Right kidney (tissue), 9 donors: Measurements from ENCODE around the gene TMEM238L.
"Not testable (repeated sequence)": the region's sequence is repeated elsewhere in the genome, so short reads cannot be mapped to it uniquely, and the experiment has no call there.

ENCODE experiments used
- DNase-seq: peaks from one replicate; pipeline ENCODE4 v3.0.0-alpha.2; 2016
- long read RNA-seq, 8 donors: transcript quantifications; one replicate each; lab custom pipeline, GENCODE V29; 2026

The TMEM238L gene, protein sequence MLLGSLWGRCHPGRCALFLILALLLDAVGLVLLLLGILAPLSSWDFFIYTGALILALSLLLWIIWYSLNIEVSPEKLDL
- long read RNA-seq, donor 1, partial matches to known transcripts = 0 of 1 reads
- long read RNA-seq, donor 1, other reads (novel, unspliced or antisense) = 0 of 1 reads
- long read RNA-seq, donor 2 = 0 reads
- long read RNA-seq, donor 3, partial matches to known transcripts = 0 of 1 reads
- long read RNA-seq, donor 3, other reads (novel, unspliced or antisense) = 0 of 1 reads
- long read RNA-seq, donor 4, partial matches to known transcripts = 0 of 1 reads
- long read RNA-seq, donor 4, other reads (novel, unspliced or antisense) = 0 of 1 reads
- long read RNA-seq, donor 5, partial matches to known transcripts = 0 of 1 reads
- long read RNA-seq, donor 5, other reads (novel, unspliced or antisense) = 0 of 1 reads
- long read RNA-seq, donor 6, partial matches to known transcripts = 0 of 1 reads
- long read RNA-seq, donor 6, other reads (novel, unspliced or antisense) = 0 of 1 reads
- long read RNA-seq, donor 7 = 0 reads
- long read RNA-seq, donor 8, partial matches to known transcripts = 0 of 2 reads
- long read RNA-seq, donor 8, other reads (novel, unspliced or antisense) = 0 of 2 reads

DNA sequence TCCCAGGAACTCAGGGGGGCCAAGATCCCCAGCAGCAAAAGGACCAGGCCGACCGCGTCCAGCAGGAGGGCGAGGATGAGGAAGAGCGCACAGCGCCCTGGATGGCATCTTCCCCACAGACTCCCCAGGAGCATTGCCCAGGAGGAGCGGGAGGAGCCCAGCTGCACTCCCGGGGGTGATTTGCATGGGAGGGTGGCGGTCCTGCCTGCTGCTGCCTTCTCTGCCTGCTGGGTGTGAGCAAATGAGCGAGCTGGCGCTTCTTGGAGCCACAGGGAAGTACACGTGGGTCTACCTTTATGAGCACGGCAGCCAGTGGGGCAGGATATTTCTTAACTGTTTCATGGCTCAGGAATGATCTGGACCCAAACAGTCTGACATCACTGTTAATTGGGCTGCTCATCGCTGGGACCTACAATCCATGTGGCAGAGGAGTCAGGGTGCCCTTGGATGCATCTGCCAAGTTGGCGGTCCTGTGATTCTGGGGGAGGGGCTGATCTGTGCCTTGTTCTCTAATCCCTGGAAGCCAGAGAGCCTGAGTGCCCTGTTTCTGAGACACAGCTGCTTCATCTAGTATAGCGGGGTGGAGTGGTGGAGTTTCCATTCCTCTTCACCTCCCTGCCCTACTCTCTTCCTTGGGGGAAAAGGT is at the start of gene TMEM238L:
Gene TMEM238L (minus strand): TSS at position 270 of the 646 bp plus-strand sequence. CDS start 136 bp downstream, at position 134.
- no peak for DNase-seq

DNA sequence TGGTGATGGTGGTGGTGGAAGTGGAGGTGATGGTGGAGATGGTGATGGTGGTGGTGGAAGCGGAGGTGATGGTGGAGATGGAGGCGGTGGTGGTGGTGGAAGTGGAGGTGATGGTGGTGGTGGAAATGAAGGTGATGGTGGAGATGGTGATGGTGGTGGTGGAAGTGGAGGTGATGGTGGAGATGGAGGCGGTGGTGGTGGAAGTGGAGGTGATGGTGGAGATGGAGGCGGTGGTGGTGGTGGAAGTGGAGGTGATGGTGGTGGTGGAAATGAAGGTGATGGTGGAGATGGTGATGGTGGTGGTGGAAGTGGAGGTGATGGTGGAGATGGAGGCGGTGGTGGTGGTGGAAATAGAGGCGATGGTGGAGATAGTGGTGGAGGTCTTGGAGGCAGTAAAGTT is 42.7 kb upstream of the TMEM238L start:
- DNase-seq = not testable (repeated sequence)

DNA sequence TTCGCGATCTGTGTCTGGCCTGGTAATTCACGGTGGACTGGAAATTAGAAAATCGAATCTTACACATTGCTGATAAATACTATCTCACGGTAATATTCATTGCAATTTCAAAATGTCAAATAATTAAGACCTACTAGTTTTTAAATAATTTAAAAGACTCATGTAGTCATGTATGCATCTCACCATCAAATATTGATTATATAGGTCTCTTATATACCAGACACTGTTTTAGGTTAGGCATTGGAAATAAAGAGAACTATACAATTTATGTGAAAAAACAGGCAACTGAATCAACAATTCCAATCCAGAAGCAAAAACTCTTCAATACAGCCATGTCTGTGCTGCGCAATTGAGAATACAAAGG is 41.5 kb upstream of the TMEM238L start:
- no peak for DNase-seq

DNA sequence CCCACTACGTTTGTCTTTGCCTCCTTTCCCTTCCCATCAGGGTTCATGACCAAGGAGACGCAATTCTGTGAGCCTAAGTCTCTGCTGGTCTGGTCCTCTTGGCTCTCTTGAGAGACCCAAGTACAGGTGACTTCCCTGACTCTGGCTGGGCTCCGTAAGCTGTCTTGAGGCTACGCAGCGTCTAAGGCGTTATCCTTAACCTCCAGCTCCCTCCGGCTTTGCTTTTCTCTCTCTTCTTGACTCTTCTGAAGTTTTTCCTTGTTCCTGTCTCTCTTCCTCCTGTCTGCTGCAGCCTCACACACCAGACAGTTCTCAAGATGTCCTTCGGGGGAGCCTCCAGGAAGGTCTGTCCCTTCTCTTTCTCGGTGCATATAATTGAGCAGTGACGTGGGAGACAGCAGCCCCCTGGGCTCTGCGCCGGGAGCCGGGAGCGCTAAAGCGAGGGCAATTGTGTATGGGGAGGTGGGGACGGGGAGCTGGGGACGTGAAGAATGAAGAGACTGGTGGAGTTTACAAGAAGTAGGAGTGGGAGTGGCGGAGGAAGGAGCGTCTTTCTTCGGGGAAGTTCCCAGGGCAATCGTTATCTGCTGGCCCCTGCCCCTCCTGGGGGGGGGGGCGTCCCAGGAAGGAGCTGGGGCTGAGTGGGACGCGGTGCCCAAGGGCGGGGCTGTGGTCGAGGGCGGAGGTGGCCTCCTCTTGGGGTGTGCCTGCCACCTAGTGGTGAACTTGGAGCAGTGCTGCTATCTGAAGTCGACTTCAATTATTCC is 40.9 kb upstream of the TMEM238L start:
- peak; percentile 78 for DNase-seq

DNA sequence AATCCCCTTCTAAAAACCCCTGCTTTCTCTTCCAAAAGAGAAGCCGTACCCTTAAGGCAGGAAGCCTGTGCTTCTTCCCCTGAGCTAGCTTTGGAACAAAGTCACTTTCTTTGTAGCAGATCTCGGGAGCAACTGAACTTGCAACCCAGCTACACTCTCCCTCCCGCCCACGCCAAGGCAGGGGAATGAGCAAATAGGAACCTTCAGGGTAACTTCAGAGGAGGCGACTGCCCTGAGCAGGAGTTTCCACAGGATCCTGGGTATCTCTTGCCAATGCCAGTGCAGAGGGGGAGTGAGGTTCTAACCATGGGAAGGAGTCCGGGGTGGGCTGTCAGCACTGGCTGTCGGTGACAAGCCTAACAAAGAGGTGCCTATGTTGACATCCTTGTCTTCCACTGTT is 39.9 kb upstream of the TMEM238L start:
- DNase-seq = peak; percentile 8

DNA sequence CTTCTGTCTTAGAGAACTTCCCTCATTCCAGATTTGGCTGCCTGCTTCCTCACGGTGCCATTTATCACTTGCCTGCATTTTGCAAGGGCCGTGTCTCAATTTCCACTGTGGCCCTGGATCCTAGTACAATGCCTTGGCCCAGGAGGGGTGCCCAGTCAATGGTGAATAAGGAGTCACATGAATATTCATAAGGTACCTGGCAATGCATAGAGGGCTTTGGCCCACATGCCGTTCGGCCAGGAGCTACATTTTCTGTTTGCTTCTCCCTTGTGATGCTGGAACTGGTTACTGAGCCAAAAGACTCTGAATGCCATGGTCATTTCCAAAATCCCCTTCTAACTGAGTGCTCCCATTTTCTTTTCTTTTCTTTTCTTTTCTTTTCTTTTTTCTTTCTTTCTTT is 38.8 kb upstream of the TMEM238L start:
- no peak for DNase-seq

DNA sequence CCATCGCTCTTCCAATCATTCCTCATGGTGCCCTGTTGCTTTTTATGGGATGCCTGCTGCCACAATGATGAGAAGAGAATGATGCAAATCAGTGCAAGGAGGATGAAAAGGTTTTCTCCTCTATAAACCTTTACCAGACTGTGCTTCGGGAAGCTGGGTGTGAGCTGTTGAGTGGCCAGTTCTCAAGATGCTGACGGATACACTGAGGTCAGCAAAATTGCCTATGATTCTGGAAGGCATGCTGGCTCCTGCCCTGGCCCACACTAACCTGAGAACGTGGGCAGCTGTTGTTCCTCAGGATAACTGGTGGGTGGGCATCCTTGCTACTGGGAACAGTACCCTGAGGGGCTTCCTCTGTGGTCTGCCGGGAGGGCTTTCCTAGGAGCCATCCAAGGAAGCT is 34.8 kb upstream of the TMEM238L start:
- no peak for DNase-seq

DNA sequence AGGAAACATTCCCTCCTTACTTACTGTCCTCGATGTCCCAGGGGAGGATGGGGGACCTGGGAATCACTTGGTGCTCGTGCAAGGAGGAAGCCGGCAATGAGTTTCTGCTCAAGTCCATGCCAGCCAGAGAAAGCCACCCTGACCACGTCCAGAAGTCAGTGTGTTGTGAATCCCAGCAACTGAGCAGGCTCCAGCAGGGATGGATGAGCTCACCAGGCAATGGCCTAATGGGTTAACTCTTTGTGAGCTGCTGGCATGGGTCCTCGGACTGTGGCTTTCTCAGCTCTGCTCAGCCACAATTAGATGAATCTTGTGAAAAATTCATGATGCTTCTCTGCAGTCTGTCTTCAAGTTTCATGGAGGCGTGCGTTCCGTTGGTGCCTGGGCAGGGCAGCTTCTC is 34.0 kb upstream of the TMEM238L start, which contains the start of gene PIRT:
Gene PIRT (minus strand): TSS at position 167 of the 400 bp plus-strand sequence. CDS start 12,442 bp downstream, outside the sequence.
- no peak for DNase-seq

DNA sequence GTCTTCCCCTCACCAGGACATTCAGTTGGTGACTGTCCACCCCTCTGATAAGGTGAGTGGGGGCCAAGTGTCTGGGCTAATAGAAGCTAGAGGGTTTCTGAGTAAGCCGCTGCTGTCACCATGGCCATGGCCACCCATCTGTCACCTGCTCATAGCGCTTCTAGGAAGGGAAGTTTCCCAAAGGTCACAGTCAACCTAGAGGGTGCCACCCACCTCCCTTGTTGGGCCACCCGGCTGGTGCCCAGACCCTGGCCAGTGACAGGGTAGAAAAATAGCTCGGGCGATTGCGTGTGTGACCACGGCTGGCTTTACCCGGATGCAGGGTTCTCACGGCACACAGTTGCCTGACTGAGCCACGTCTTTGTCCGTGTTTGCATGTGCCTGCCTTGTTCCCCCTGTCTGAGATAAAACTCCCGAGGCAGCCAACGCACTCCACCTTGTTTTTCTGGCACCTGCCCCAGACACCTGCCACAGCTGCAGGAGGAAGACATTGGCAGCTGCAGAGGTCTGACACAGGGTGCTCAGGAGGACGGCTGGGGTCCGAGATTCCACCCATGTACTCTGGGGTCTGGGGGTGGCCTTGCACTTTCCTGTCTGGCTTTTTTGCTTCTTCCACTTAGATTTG is 33.2 kb upstream of the TMEM238L start:
- no peak for DNase-seq

DNA sequence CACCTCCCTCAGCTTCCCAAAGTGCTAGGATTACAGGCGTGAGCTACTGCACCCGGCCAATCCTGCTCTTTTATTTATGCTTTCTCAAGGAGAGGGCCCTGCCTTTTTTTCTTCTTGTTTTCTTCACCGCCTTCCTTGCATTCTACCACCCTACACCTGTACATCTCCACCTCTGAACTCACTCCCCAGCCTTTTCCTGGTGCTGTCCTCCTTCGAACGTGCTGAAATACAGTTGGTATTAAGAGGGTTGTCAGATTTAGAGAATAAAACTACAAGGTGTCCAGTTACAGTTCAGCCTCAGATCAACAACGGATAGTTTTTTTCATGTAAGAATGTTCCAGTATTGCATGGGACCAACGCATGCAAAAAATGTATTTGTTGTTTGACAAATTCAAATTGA is 32.2 kb upstream of the TMEM238L start:
- DNase-seq = no peak

DNA sequence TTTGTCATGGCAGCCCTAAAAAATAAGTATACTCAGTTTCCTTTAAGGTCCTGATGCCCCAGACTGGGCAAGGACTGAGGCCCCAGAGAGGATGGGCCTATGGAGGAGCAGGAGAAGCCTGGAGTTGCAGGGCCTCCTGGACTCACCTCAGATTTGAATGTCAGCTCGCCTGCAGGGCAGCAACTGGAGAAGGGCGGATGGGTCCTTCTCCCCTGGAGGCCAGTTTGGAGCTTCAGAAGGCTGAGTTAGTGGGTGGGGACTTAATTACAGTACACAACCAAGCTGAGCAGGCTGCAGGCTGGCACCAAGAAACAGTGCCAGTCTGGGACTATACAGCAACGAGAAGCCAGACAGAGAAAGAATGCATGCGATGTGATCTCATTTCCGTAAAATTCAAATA is 27.8 kb upstream of the TMEM238L start:
- DNase-seq = no peak

DNA sequence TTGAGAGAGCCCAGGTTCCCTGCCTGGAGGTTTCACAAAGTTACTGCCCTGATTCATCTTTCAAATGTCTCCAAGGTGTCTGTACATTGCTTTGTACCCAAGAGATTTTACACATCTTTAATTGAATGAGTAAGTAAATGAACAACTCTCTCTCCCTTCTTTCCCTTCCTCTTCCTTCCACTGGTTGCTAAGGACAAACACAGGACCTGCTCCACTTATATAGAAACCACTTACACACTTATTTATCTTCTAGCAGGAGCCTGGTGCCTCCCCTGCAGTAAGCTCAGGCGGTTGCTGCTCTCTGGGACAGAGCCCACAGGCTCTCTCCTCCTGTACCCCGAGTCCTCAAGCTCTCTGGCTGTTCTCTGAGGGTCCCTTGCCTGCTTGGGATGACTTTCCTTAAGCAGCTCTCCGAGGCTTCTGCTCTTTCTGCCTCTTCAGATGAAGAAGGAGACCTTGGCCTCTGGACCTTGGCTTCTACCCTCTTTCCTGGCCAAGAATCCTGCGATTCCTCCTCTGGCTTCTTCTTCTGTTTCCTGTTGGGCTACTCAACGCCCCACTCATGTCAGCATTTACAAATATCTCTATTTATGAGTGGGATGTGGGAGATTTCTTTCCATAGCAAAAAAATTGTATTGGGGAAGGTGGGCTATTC is 24.1 kb upstream of the TMEM238L start:
- DNase-seq = no peak

DNA sequence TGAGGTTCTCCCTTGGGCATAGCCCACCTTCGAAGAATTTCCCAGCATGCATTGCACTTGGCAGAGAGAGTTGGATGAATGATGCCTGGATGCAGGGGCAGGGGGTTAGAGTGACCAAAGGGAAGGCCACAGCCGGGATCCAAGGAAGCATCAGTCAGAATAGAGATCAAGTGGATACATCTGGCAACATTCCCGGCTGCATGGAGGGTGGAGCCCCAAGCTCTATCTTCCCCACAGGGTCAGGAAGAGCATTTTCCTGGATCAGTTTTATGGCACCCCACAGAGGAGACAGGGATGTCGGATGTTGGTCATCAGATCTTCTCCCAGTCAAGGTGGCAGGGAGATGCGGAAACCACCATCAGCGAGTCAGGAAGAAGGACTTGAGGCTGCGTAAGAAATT is 21.0 kb upstream of the TMEM238L start:
- no peak for DNase-seq

DNA sequence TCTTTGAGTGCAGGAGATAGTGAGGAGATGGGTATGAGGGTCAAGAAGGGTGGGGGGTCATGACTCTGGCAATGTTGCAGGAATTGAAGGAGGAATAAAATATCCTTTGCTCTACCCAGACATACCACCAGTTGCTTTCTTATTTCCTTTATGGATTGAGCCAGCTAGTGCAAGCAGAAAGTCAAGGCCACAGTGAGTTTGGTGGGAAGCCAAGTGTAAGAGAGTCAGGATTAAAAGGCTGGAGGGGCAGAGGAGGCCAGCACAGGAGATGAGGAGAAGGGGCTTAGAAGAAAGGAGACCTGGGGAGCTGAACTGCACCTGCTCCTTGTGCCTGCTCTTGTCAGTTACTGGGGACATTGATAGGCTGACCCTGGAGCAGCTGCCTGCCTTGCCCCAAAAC is 17.9 kb upstream of the TMEM238L start:
- no peak for DNase-seq

DNA sequence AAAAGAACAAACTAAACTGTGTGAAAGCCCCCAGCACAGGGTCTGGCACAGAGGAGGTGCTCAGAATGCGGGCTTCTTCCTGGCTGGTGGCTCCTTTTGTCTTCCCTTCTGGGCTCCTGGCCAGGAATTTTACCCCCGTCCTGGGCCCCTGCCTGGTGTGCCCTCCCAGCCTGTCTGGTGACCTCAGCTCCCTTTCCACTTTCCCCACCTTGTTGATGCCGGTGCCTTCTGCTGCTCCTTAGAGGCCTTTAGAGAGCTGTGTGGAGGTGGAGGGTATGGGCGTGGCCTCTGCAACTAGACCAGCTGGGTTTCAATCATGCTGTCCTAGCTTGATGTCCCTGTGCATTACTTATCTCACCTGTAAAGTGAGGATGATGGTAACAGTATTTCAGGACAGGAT is 17.2 kb upstream of the TMEM238L start:
- no peak for DNase-seq

DNA sequence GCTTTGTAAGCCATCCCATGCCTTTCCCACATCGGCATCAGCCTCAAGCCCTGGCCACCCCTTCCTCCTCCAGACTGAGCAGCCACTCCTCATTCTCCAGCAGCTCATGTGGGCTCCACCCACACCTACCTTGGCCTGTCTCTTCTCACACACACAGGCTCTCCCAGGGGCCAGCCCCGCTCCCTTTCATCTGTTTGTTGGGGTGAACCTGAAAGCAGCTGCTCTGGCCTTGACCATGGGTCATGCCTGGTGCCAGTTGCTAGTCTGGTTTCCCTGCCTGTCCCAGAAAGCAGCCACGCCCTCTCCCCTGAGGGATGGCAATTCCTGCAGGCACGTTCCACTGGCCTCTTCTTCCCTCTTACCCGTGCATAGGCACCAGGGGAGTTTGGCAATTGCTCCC is 11.4 kb upstream of the TMEM238L start:
- DNase-seq = no peak

DNA sequence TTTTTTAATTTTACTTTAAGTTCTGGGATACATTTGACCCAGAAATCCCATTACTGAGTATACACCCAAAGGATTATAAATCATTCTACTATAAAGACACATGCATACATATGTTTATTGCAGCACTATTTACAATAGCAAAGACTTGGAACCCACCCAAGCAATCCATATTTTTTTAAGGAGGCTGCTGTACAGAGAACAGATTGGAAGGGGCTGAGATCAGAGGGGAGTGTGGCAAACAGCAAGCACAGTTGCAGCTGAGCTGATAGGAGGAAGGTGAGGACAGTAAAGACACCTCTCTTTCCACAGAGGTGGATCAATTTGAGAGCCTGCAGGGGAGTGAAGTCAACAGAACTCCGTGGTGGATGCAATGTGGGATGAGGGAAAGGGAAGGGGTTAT is 10.2 kb upstream of the TMEM238L start:
- DNase-seq = no peak

DNA sequence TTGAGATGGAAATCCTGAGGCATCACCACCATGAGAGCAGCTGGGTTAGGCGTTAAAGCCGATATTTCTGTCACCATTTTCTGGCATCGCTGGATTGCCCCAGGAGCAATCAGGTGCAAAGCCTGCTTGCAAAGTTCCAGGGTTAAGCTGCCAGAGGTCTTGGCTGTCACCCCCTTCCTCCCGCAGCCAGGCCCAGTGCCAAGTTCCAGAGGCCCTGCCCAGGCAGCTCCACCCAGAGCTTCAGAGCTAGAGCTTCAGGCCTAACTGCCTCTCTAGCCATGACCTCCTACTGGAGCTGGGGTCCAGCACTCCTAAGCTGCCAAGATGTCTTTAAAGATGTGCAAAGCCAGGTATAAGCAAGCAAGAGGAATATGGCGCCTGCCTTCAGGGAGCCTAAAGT is 8.8 kb upstream of the TMEM238L start:
- no peak for DNase-seq

DNA sequence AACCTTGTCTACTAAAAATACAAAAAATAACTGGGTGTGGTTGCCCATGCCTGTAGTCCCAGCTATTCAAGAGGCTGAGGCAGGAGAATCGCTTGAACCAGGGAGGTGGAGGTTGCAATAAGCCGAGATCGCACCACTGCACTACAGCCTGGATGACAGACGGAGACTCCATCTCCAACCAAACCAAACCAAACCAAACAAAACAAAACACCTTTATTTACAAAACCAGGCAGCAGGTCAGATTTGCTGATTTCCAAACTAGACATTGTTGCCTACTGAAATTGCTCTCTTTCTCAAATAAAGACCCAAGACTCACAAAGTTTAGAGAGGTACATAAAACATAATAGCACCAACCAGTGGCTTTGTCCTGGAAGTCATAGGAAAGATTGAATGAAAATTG is 5.7 kb upstream of the TMEM238L start:
- no peak for DNase-seq

DNA sequence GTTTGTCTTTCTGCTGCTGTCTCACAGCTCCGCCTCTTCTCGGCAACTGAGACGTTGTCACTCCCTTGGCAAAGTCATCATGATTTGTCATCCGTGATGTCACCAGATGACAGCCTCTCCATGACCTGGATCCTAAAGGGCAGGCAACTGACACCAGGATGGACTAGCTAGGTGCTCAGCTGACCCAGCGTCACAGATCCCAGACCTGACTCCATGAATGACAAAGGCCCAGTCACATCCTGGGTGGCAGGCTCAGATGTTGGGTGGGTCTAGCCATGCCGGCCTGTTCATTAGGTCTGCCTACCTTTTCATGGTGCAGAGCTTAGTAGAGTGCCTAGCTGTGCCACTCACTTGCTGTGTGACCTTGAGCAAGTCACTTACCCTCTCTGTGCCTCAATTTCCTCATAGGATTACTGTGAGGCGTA is 3.8 kb upstream of the TMEM238L start:
- DNase-seq = no peak

DNA sequence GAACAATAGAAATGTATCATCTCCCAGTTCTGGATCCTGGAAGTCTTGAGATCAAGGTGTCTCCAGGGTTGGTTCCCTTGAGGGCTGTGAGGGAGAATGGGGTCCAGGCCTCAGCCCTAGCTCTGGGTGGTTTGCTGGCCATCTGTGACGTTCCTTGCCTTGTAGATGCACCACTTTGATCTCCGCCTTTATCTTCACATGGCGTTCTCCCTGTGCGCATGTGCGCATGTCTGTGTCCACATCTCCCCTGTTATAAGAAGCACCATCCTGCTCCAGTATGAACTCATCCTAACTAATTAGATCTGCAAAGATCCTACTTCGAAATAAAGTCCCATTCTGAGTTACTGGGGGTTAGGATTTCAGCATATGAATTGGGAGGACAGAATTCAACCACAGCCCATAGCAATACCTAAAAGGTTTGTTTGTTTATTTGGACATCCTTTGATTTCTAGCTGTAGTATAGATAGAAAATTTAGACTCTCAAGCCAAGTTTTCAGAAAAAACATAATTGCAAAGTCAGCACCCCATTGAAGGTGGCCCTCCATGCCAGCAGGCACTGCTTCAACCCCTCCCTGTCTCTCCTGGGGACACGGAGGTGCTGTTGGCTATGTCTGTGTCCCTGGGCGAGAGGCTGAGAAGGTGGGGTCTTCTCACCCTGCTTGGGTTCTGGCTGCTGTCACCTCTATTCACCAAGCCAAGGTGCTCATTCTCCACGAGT is 2.8 kb upstream of the TMEM238L start:
- no peak for DNase-seq
